Measurements from ENCODE around the gene KIF16B.

Gene KIF16B

DNA sequence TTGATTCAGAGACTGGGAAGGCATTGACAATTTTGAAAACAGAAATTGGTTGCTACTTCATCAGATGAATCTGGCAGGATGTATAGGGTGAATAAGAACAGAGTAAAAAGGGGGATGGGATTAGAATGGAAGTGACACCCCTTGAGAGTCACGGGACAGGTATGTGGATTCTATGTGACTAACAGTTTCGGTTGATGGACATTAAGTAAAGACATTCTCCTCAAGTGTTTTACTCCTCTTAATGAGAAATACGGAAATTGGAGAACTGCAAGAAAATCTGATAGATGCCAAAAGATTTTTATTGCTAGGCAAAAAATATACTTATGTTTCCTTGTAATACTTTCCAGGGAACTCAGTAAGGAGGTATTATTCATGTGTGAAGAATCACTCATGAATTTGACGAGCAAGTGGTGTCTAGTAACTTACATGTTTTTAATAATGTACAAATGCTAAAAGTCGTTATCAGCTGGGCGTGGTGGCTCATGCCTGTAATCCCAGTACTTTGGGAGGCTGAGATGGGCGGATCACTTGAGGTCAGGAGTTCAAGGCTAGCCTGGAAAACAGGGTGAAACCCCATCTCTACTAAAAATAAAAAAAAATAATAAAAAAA lies 135.8 kb downstream of the KIF16B start:
- no peak for DNase-seq (ENCODE audit: low read depth)

GRCh38 chr20:16434062-16434664 lies 139.1 kb downstream of the KIF16B start:
- DNase-seq (ENCODE audit: low read depth) = peak; percentile 10

- DNase-seq (ENCODE audit: low read depth) = no peak
These were observed 140.0 kb downstream of the KIF16B start for GRCh38 chr20:16433293-16433580.

GRCh38 chr20:16432466-16433292 lies 140.6 kb downstream of the KIF16B start:
- no peak for DNase-seq (ENCODE audit: low read depth)

GRCh38 chr20:16428112-16428511 lies 145.1 kb downstream of the KIF16B start:
- DNase-seq (ENCODE audit: low read depth) = no peak

- no peak for DNase-seq (ENCODE audit: low read depth)
These were observed 145.7 kb downstream of the KIF16B start for GRCh38 chr20:16427571-16427970.

- no peak for DNase-seq (ENCODE audit: low read depth)
These were observed 148.5 kb downstream of the KIF16B start for GRCh38 chr20:16424780-16425179.

DNA sequence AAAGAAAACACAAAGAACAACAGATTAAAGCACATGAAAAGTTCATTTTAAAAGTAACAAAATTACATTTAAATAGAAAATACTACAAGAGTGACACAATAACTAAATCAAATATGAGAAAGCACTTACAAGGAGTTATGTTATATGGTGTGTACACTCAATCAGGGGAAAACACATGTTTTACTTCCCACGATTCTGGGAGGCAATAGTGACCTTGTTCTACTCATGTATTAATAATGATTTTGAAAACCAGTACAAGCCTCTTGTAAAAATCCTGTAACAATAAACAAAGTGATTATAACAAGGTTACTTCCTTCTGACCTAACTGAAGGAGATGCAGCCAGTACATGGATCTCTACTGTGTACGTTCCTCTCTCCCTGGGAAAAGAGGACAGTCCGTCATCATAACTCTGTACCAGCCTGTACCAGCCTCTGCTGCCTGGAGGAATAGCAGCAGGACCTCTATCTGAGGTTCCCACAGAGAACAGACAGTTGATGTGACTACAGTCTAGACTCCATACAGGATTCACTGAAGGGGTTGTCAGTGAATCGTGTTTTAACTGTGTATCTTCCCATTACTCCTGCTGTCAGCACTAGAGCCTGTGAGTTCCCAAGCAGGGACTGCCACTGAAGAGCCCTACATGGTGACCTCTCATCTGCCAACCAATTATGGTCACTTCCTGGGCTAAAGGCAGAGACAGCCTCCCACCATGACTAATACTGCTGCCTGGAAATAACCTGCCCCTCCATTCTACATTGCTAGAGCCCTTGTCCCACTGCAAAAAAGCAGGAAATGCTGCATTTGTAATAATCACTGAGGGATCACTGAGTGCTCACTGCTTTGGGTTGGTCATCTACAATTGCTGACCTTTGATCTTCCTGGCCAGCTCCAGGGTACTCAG lies 149.7 kb downstream of the KIF16B start:
- DNase-seq (ENCODE audit: low read depth) = no peak

- DNase-seq (ENCODE audit: low read depth) = no peak
These were observed 154.0 kb downstream of the KIF16B start for GRCh38 chr20:16419138-16419715.

DNA sequence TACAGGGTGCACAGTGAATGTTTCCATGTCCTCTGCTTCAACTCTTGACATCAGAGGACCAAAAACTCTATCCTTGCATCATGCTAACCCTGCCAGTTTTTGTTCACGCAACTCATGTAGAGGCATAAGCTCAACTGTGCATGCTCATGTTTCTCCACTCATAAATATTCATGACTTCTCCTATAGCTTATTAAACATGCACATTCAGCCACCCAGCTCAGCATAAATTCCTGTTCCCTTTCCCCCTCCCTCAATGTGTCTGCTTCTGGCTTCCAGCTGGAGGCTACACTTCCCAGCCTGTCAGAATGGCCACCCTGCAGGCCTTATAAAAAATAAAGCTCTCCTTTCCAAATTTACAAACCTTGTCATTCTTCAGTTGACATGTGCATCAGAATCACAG lies 154.6 kb downstream of the KIF16B start:
- no peak for DNase-seq (ENCODE audit: low read depth)

DNA sequence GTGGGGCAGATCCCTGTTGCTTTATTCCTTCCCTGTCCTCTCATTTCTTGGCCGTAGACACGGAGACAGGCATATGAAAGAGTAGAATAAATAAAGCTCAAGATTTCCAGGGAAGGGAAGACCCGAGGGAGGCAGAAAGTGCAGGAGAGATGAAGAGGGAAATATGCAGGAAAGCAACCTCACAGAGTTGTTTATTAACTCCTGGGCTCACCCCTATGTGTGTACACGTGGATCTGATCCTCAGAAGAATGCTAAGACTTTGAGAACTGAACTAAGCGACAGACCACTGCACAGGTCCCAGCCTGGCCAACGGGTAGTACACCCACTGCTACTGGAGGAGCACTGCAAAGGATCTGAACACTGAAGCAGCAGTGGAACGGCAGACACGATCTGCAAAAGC lies 156.2 kb downstream of the KIF16B start:
- no peak for DNase-seq (ENCODE audit: low read depth)

GRCh38 chr20:16415071-16416053 lies 157.9 kb downstream of the KIF16B start:
- DNase-seq (ENCODE audit: low read depth) = no peak

- no peak for DNase-seq (ENCODE audit: low read depth)
These were observed 160.3 kb downstream of the KIF16B start for GRCh38 chr20:16412906-16413305.

- no peak for DNase-seq (ENCODE audit: low read depth)
These were observed 161.9 kb downstream of the KIF16B start for GRCh38 chr20:16411361-16411760.

GRCh38 chr20:16410626-16411025 lies 162.6 kb downstream of the KIF16B start:
- DNase-seq (ENCODE audit: low read depth) = no peak

DNA sequence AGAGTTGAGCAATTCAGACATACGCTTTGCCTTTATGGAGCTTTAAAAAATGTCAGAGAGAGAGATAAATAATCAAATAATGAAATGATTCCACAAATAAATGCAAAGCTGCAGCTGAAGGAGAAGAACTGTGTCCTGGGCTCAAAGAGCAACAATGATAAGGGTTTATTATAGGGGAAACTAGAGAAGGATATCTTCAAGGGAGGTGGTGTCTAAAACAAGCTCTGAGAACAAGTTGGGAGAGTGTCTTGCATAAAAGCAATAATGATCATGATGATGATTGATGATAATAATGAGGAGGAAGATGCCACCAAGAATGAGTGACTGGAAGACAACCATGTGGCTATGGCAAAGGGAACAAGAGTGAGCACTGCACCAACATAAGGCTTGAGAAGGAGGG lies 164.3 kb downstream of the KIF16B start:
- DNase-seq (ENCODE audit: low read depth) = no peak

DNA sequence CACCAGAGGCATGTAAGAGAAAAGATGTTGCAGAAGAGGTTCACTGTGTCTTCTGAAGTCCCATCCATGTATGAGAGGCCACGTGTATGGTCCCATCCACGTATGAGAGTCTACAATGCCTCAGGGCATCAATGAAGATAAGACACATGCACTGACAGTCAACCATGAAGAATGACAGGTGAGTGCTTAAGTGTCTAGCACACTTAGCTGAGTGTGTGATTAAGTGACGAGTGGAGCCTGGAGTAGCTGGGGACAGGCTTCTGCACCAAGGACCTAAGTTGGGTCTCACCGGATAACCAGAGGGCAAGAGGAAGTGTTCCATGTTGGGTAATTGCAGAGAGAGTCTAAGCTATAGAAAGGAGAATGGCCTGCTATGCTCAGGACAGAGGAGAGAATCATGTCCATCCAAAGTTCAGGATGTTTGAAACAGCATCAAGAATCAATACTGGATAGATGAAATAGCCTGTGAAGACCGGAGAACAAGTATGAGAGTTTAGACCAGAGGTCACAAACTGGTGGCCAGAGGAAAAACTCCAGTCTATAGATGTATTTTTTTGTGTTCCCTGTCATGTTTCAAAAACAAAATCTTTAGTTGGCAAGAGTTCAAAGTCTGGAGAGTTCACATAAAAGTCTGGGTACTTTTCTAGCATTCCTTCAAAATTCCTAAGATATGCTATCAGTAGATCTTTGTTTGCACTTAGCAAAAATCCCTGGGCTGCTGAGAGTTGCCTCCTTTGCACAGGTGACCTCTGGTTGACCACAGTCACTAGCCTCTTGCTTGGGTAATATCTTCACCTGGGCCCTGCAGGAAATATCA lies 165.8 kb downstream of the KIF16B start:
- DNase-seq (ENCODE audit: low read depth) = no peak

DNA sequence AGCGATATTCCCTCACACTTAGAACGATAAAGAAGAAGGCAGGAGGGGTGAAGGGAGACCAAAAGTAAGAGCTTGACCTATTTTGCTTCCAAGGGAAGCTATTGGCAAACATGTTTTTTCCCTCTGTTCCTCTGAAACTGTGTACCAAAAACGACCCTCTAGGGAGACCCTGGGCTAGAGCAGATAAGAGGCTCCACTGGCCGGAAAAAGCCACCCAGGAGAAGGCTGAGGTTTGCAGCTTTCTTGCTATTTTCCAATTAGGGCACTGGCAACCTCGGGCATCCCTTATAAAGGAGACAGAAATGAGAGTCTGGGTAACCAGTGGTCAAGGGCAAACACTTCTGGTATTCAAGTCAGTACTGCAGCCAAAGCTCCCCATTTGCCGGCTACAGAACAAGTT lies 168.0 kb downstream of the KIF16B start:
- DNase-seq (ENCODE audit: low read depth) = no peak

DNA sequence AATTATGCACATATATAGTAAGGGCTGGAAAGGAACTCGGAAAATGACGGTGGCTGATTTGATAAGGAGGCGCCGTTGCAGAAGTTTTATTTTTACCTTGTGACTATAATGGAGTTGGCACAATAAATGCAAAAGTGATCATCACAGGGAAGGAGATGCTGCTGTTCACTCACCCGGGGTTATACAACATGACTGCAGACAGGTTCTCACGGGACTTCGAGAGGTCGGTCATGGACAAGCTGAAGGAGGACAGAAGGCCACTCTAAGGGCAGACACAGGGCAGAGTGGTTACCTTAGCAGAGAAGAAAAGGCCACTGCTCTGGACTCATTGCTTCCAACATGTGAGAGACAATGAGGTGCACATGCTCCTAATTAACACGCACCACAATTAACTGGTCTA lies 168.6 kb downstream of the KIF16B start:
- no peak for DNase-seq (ENCODE audit: low read depth)

GRCh38 chr20:16404171-16404570 lies 169.1 kb downstream of the KIF16B start:
- DNase-seq (ENCODE audit: low read depth) = no peak

Measured in fibroblast of the conjunctiva (primary cell).